A549 (cell line): ENCODE results near the gene SCN4B. TPM values are rescaled to one million over a fixed set of nuclear protein-coding genes. Genes with fewer than 3 reads are reported as not detected.

Experiments
- ATAC-seq, 2 experiments: fragments of 200-7000 bp in 1 of 2; fragments of >200 bp in 1 of 2; cut with Nextera tagmentation in 1 of 2; cut with Tn5 transposase in 1 of 2; 3 replicates each; pipeline versions ENCODE4 v1.8.0 to v1.9.1; 2018 to 2020; ENCODE audit warnings: mild to moderate bottlenecking in 1 of 2, moderate library complexity in 1 of 2
- CTCF ChIA-PET: fragments of 300-600 bp; sonication (Branson Sonifier 250); formaldehyde crosslinking; extraction: SDS; loops from one replicate; lab custom pipeline; 2021; ENCODE audit warnings: antibody characterized with exemption, inconsistent platforms; lab: Yijun Ruan, JAX
- POLR2A ChIA-PET: fragments of 350-600 bp; formaldehyde crosslinking; extraction: SDS; loops from one replicate; lab custom pipeline; 2021; ENCODE audit warnings: antibody characterized with exemption, inconsistent platforms; lab: Yijun Ruan, JAX
- DNase-seq, 2 experiments: peaks; one replicate each; pipeline versions ENCODE4 v3.0.0 to v3.0.0-alpha.2; 2011 to 2016; ENCODE audit warnings: low read depth in 1 of 2, low spot score in 1 of 2
- FAIRE-seq: peaks from 2 replicates; lab custom pipeline; 2011; peaks lifted over from hg19 to GRCh38; lab: Jason Lieb, UNC
- H3K27ac ChIP-seq, 2 experiments: fragments of >200 bp; sonication (Bioruptor Twin); formaldehyde crosslinking; 3 replicates each; pipeline ENCODE4 v1.5.1; 2016 to 2017
- H3K4me1 ChIP-seq: fragments of >200 bp; sonication (Bioruptor Twin); formaldehyde crosslinking; 3 replicates; pipeline ENCODE4 v1.6.1; 2016
- H3K4me2 ChIP-seq: fragments of >200 bp; sonication (Bioruptor Twin); formaldehyde crosslinking; 3 replicates; pipeline ENCODE4 v1.6.1; 2016
- H3K4me3 ChIP-seq: fragments of >200 bp; sonication (Bioruptor Twin); formaldehyde crosslinking; 3 replicates; pipeline ENCODE4 v1.5.1; 2016
- H3K9me3 ChIP-seq: fragments of >200 bp; sonication (Bioruptor Twin); formaldehyde crosslinking; 3 replicates; pipeline ENCODE4 v1.6.1; 2016
- BCL3 ChIP-seq: fragments of >200 bp; sonication (Bioruptor Twin); formaldehyde crosslinking; IDR thresholded peaks from 3 replicates; pipeline ENCODE4 v1.6.1; 2016
- CEBPB ChIP-seq, 2 experiments: fragments of >200 bp in 1 of 2; sonication (Bioruptor Twin) in 1 of 2; formaldehyde crosslinking in 1 of 2; IDR thresholded peaks; 2 replicates each; pipeline ENCODE4 v1.6.1; 2012 to 2016
- CTCF ChIP-seq: fragments of >200 bp; sonication (Bioruptor Twin); formaldehyde crosslinking; IDR thresholded peaks from 3 replicates; pipeline ENCODE4 v1.5.1; 2016
- EHF ChIP-seq: fragments of 250-450 bp; sonication (Bioruptor Pico); IDR thresholded peaks from 2 replicates; pipeline ENCODE4 v1.5.0; 2020; ENCODE audit warnings: mild to moderate bottlenecking
- EP300 ChIP-seq, 2 experiments: fragments of >200 bp; sonication (Bioruptor Twin); formaldehyde crosslinking; IDR thresholded peaks; 2 replicates in 1 of 2; 3 replicates in 1 of 2; pipeline ENCODE4 v1.6.1; 2016 to 2017
- FOSB ChIP-seq: fragments of 250-450 bp; sonication (Bioruptor Pico); IDR thresholded peaks from 2 replicates; pipeline ENCODE4 v1.5.0; 2020; ENCODE audit warnings: mild to moderate bottlenecking, moderate library complexity
- HDAC2 ChIP-seq: fragments of 200-600 bp; sonication (generic); IDR thresholded peaks from 2 replicates; pipeline ENCODE4 v1.6.1; 2016
- HOXB13 ChIP-seq: fragments of 250-450 bp; sonication (Bioruptor Pico); IDR thresholded peaks from 2 replicates; pipeline ENCODE4 v1.5.0; 2020; ENCODE audit warnings: low read depth, mild to moderate bottlenecking, moderate library complexity
- KDM5A ChIP-seq: fragments of 200-600 bp; sonication (generic); IDR thresholded peaks from 2 replicates; pipeline ENCODE4 v1.6.1; 2016; ENCODE audit warnings: antibody characterized with exemption, mild to moderate bottlenecking
- MAZ ChIP-seq: fragments of 150-350 bp; IDR thresholded peaks from 2 replicates; pipeline ENCODE4 v1.6.1; 2014; ENCODE audit warnings: antibody characterized with exemption, low read depth, low read length, borderline replicate concordance
- NR3C1 ChIP-seq: fragments of >200 bp; sonication (Bioruptor Twin); formaldehyde crosslinking; IDR thresholded peaks from 3 replicates; pipeline ENCODE4 v1.6.1; 2017
- PBX3 ChIP-seq: IDR thresholded peaks from 2 replicates; pipeline ENCODE4 v1.6.1; 2012
- REST ChIP-seq: fragments of 200-600 bp; sonication (generic); IDR thresholded peaks from 2 replicates; pipeline ENCODE4 v1.6.1; 2016; ENCODE audit warnings: antibody characterized with exemption, mild to moderate bottlenecking, moderate library complexity
- TP53 ChIP-seq: fragments of 250-450 bp; sonication (Bioruptor Pico); IDR thresholded peaks from 2 replicates; pipeline ENCODE4 v1.5.0; 2021; ENCODE audit warnings: mild to moderate bottlenecking, moderate library complexity
- ZFP36 ChIP-seq: fragments of 450-650 bp; IDR thresholded peaks from 2 replicates; pipeline ENCODE4 v1.6.1; 2014; ENCODE audit warnings: borderline replicate concordance; ENCODE audit not compliant: partially characterized antibody
- ZNF302 ChIP-seq: fragments of 250-450 bp; sonication (Bioruptor Pico); IDR thresholded peaks from 2 replicates; pipeline ENCODE4 v1.9.0; 2021; ENCODE audit warnings: inconsistent platforms, mild to moderate bottlenecking, moderate library complexity
- WGBS: methylation state at CpG from one replicate; pipeline ENCODE4 v1.1.6; 2017; ENCODE audit errors: missing lambda C conversion rate; 5-methylcytosine and 5-hydroxymethylcytosine counted together
- polyA plus RNA-seq, 4 experiments: library from polyadenylated mRNA; depleted of rRNA in 3 of 4; stranded (reverse); fragments of >200 nt; fragmentation: RNase III in 1 of 4; extraction: RNeasy Plus Mini Kit Qiagen cat#74134 plus additional on column Dnase treatment in 1 of 4; gene quantifications; 2 replicates in 3 of 4; 3 replicates in 1 of 4; pipeline ENCODE4 v1.2.3, GENCODE V29; 2011 to 2017
- TF ChIP-seq, protein P1 (sequence below): fragments of 150-350 bp; IDR thresholded peaks from 2 replicates; pipeline ENCODE4 v1.6.1; 2014; ENCODE audit warnings: low read depth, mild to moderate bottlenecking, low read length
- TF ChIP-seq, protein P2 (sequence below): fragments of 450-650 bp; IDR thresholded peaks from 2 replicates; pipeline ENCODE4 v1.6.1; 2014; ENCODE audit warnings: antibody characterized with exemption

SCN4B gene
- polyA plus RNA-seq, 2 of the 4 experiments (the other 2 are of a cell fraction): 0.12 TPM; not detected in 1

GRCh38 chr11:118155776-118156530, 3.3 kb upstream of the SCN4B start:
- H3K4me1 ChIP-seq: no peaks in the 10 kb centered on the region; the same call in 2 of the 3 replicates
- ChIA-PET CTCF (interaction anchor here (0.7 to 7.1 kb wide), 6 partner anchors 11 to 197 kb away, joined by 3 to 76 read pairs (median 6); no protein-coding TSS in a partner anchor), POLR2A (no interaction called here)
- DNase-seq (no peak), FAIRE-seq (no peak), ATAC-seq (peak in 1 of 2 experiments; percentile 9; a peak in 1 of 6 replicates)
- peak overlapping the region; percentile 36; the same call in 1 of the 3 replicates for H3K4me2 ChIP-seq
- H3K4me3 ChIP-seq: no peak overlapping the region
- TF ChIP-seq, protein P1, sequence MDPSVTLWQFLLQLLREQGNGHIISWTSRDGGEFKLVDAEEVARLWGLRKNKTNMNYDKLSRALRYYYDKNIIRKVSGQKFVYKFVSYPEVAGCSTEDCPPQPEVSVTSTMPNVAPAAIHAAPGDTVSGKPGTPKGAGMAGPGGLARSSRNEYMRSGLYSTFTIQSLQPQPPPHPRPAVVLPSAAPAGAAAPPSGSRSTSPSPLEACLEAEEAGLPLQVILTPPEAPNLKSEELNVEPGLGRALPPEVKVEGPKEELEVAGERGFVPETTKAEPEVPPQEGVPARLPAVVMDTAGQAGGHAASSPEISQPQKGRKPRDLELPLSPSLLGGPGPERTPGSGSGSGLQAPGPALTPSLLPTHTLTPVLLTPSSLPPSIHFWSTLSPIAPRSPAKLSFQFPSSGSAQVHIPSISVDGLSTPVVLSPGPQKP: no peak
- TF ChIP-seq PBX3 (no peak), MAZ (no peak), HDAC2 (no peak), REST (no peak), KDM5A (no peak), TP53 (CRISPR knock-in tag) (no peak)
- TF ChIP-seq, protein P2, sequence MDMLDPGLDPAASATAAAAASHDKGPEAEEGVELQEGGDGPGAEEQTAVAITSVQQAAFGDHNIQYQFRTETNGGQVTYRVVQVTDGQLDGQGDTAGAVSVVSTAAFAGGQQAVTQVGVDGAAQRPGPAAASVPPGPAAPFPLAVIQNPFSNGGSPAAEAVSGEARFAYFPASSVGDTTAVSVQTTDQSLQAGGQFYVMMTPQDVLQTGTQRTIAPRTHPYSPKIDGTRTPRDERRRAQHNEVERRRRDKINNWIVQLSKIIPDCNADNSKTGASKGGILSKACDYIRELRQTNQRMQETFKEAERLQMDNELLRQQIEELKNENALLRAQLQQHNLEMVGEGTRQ: no peak
- 46% methylated on average over 6 of the region's 11 CpGs for WGBS
- no peak overlapping the region for H3K27ac ChIP-seq
- H3K9me3 ChIP-seq: no peaks in the 10 kb centered on the region

DNA sequence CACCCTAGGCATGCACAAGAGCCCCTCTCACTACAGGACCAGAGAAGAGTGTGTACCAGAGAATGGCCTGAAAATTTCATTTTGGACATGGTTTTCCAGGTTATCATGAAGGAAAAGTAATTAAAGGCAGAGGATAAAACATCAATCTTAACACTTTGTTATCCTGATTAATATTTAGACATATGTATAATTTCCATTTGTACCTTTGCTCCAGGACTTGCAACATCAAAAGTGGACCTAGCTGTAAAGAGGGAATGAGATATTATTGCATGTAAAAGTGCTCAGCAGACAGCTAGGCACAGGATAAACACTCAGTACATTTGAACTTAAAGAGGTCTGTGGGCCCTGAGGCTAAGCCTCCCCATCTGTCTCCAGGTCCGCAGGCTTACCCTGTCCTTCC, 2.0 kb upstream of the SCN4B start:
- ChIA-PET POLR2A (no interaction called here), CTCF (interaction anchor here (2.1 to 7.1 kb wide), 3 partner anchors 10 to 16 kb away, joined by 5 to 76 read pairs (median 14); no protein-coding TSS in a partner anchor)
- no peak for ATAC-seq
- Histone ChIP-seq H3K4me2 (no peak overlapping the region), H3K9me3 (no peaks in the 10 kb centered on the region), H3K4me1 (no peaks in the 10 kb centered on the region; the same call in 2 of the 3 replicates), H3K4me3 (no peak overlapping the region), H3K27ac (no peak overlapping the region)
- 71% methylated on average over 1 of the region's 1 CpG for WGBS
- DNase-seq: no peak
- no peak for FAIRE-seq
- TF ChIP-seq EHF (CRISPR knock-in tag): no peak
- no peak for TF ChIP-seq KDM5A
- TF ChIP-seq CTCF: no peak
- TF ChIP-seq HOXB13 (CRISPR knock-in tag): no peak
- no peak for TF ChIP-seq NR3C1
- no peak for TF ChIP-seq REST
- no peak for TF ChIP-seq EP300 (IDR thresholded peaks at IDR 0.05)
- TF ChIP-seq FOSB (CRISPR knock-in tag): no peak
- no peak for TF ChIP-seq BCL3
- TF ChIP-seq ZFP36: no peak
- TF ChIP-seq, protein P2: no peak
- TF ChIP-seq ZNF302: no peak
- no peak for TF ChIP-seq CEBPB (IDR thresholded peaks at IDR 0.05)
